ENCODE measurements around the gene PXMP4. TPM values are rescaled to one million over a fixed set of nuclear protein-coding genes. Genes with fewer than 3 reads are reported as not detected.

The PXMP4 gene
- total and polyA plus RNA-seq, 9 of the 15 experiments (the other 6 are each of a cell fraction or from before 2014, with no cell fraction given) = 4.8 to 29.1 (median 6.8) TPM

GRCh38 chr20:33666293-33667244 lies 53.5 kb downstream of the PXMP4 start, which contains the start of gene ACTL10 (continued):
- TF ChIP-seq CREB5 (CRISPR knock-in tag; IDR thresholded peaks at IDR 0.05) (no peak), RCOR1 (IDR thresholded peaks at IDR 0.05; ENCODE audit: borderline replicate concordance in 1 of 2, low read depth in 2 of 2, low read length in 2 of 2) (0 out of 4 replicates have a peak, but pooled peaks of 1 of the 2 experiments have one; percentile 20), PRMT5 (CRISPR knock-in tag; IDR thresholded peaks at IDR 0.05) (no peak), ZBTB9 (CRISPR knock-in tag; IDR thresholded peaks at IDR 0.05) (no peak), E2F6 (IDR thresholded peaks at IDR 0.05; ENCODE audit: borderline replicate concordance in 1 of 2, extremely low read depth in 1 of 2, insufficient read depth in 1 of 2, insufficient read length in 1 of 2, low read depth in 1 of 2, low read length in 1 of 2, poor library complexity in 1 of 2, severe bottlenecking in 1 of 2) (peak; percentile 5 to 43), RB1 (IDR thresholded peaks at IDR 0.05; ENCODE audit: low read depth) (peak; percentile 53; the same call in 1 of the 2 replicates), ZNF217 (CRISPR knock-in tag; IDR thresholded peaks at IDR 0.05) (no peak), NCOR1 (IDR thresholded peaks at IDR 0.05) (no peak), CCAR2 (IDR thresholded peaks at IDR 0.05; ENCODE audit: low read depth, low read length) (no peak), TSHZ1 (CRISPR knock-in tag; IDR thresholded peaks at IDR 0.05) (no peak), RFX1 (IDR thresholded peaks at IDR 0.05) (no peak), ZNF76 (CRISPR knock-in tag; IDR thresholded peaks at IDR 0.05; ENCODE audit: borderline replicate concordance) (0 out of 2 replicates have a peak, but pooled peaks have one; percentile 34), RBFOX2 (IDR thresholded peaks at IDR 0.05; ENCODE audit: low read depth, low read length) (peak; percentile 64), ZNF143 (CRISPR knock-in tag; IDR thresholded peaks at IDR 0.05) (no peak), ZNF639 (CRISPR knock-in tag; conservative IDR thresholded peaks at IDR 0.05 in 1 of 2, IDR thresholded peaks at IDR 0.05 in 1 of 2) (no peak)
